Activated T-cell treated with anti-CD3 and anti-CD28 coated beads for 48 hours (primary cell): ENCODE results near the gene NHS.

ENCODE experiments used
- DNase-seq: peaks from one replicate; pipeline ENCODE4 v3.0.0-alpha.2; 2020; ENCODE audit warnings: low read depth

The NHS gene

DNA sequence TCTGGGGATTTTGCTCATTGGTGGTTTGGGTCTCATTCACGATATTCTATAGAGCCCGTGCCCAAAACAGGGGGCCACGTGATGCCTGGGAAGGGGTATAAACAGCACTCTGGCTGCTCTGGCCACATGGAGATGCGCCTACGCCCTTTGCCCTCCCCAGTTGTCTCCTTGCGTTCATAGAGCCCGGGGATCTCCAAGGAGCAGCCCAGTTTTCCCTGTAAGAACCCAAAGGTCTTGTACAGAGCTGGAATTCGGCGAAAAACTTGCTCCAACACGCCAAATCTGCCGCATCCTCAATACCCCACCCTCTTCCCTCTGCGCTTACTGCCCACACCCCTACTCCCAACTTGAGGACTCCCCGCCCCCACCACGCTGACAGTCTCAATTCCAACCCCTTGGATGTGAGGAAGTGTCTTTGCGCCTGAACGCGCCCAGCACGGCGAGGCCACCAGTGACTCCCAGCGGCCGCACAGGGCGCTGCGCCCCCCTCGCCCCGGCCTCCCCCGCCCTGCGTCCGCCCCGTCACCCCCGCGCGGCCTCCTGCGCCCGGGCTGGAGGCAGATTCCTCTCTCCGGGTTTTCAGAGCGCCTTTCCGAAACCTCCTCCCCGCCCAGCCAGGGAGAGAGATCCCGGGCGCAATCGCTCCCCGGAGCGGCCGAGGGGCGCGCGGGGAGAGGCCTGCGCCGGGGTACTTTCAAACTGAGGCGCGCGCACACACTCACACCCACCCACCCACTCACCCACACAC lies at the start of gene NHS:
Gene NHS (plus strand): TSS at position 582 of the 748 bp plus-strand sequence. CDS start 558 bp downstream, outside the sequence.
- no peak for DNase-seq

DNA sequence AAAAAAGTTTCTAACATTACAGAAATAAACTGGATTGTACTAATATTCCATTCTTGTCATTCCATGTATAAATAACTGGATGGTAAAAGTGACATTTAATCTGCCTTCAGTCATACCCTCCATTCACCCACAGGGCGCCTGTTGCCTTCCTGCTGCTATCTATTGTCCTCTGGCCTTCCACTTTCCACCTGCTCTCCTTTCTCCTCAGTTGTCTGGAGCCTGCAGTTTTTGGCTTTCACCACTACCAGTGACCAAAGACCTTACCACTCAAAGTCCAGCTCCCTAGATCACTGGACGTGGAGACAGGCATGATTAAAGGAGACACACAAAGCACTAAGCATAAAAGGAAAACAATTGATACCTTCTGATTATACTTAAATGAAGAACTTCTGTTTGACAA lies 46.2 kb upstream of the NHS start:
- DNase-seq, result no peak

DNA sequence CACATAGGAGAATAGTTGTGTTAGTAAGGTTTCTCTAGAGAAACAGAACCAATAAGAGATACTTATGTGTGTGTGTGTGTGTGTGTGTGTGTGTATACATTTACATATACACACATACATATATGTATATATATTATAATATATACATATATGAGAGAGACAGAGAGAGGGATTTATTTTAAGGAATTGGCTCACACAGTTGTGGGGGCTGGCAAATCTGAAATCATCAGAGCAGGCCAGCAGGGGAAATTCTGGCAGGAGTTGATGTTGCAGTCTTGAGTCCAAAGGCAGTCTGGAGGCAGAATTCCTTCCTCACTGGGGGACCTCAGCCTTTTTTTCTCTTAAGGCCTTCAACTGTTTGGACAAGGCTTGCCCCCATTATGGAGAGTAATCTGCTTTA lies 38.6 kb upstream of the NHS start:
- DNase-seq, result no peak

DNA sequence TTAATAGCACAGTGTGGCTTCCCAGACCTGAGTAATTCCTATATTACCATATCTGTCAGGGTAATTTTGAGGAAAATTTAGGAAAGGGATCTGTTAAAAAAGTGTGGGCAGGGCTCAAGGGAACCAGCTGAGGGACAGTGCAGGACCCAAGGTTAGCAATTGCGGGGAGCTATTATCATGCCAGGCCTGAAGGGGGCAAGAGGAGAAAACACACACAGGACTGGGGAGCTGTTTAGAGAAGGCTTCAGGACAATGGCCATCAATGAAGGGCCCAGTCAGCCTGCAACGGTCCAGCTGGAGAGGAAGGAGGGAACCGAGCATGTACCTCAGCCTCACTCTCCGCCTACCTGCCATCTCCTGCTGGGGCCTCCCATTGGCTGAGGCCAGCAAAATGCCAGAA lies 19.0 kb upstream of the NHS start:
- no peak for DNase-seq

DNA sequence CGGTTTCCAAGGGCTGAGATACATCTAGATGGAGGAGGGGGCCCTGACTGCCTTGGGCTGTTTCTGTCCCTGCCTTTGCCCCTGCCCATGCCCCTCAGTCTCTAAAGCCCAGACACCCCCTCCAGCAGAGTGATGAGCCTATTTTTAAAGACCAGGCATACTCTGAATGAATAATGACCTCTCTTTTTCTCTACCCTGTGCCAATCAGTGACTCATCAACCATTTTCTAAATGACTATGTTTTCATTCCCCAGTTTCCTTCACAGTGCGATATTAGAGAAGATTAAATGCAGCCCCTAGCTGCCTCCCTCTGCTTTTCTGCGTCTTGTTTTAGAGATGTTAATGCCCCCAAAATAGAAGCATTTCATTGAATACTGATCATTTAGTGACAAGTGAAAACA lies 15.5 kb upstream of the NHS start:
- DNase-seq, result no peak

DNA sequence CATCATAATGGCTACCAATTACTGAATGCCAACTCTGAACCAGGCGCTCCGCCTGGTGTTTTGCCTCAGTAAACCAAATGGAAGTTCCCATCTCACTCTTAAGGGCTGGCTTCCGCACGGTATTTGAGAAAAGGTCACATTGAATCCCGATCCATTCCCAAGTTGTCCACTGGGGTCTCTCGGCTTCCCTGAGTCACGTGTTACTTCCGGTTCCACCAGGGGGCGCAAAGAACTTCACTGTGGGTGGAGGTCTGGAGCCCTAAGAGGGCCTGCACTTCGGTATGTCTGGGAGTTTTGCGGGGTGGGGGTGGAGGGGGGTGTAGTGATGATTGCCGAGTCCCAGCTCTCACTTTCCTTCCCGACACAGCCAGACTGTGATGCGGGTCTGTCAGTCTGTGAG lies 13.4 kb upstream of the NHS start:
- no peak for DNase-seq

DNA sequence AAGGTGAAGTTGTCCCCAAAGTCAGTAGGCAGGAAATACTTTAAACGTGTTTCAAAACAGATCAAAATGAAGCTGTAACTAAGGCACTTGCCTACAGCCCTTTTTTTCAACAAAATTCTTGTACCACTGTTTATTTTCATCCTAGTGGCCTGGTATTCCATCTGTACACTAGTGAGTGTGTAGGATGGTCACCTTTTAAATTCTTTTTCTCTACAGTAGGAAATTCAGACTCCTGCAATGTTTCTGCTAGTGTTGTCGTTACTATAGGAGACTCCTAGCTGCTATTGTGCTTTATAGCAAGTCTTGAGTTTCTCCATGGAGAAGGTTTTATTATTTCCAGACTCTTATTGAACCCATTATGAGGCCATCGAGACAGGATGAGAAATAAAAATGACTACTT lies 7.0 kb upstream of the NHS start:
- no peak for DNase-seq

DNA sequence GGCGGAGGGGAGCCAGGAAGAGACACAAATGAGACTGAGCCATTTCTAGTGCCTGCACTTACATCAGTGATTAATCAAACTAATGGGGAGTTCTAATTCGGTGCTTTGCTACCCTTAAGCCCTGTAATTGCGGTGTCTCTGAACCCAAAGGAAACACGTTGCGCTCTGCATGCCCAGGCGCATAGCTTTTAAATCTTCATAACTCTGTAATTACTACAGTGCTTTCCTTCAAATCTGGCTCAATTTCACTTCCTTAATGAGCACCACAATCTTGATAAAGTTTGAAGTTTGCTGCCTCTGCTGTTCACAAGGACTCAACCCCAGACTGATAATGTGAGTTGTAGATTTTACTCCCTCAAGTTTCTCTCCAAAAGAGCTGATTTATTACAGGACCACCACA lies 5.7 kb upstream of the NHS start:
- no peak for DNase-seq

DNA sequence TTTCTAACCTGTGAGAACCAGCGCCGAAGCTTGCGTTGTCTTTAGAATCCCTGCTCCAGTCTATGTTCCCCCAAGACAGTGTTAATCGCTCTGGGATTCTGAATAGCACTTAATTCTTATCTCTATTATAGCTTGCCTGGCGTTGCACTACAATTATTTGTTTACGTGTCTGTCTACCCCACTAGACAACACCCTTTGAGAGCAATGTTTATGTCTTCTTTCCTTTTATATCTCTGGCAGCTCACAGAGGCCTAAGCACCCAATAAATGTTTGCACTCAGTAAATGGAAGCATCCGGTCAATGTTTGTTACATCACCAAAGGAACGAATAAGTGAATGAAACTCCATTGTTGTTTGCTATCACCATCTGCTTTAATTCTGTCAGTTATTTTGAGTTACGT lies 4.8 kb upstream of the NHS start:
- no peak for DNase-seq

DNA sequence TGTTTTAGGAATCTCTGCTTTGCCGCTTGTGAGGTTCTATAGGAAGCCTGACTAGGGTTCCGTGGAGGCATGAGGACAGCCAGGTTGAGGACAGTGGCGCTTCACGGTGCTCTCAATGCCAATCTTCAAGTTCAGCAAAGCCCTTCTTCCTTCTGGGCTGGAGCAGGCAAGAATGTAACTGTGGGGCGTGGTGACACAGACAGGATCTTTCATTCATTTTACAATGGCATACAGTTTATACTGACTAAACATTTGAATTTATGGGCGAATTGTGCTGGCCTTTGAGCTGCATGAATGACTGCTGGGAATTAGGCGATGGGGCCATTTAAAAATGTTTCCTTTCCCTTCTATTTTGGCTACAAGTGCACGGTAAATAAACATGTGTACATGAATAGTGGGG lies 2.9 kb upstream of the NHS start:
- no peak for DNase-seq

DNA sequence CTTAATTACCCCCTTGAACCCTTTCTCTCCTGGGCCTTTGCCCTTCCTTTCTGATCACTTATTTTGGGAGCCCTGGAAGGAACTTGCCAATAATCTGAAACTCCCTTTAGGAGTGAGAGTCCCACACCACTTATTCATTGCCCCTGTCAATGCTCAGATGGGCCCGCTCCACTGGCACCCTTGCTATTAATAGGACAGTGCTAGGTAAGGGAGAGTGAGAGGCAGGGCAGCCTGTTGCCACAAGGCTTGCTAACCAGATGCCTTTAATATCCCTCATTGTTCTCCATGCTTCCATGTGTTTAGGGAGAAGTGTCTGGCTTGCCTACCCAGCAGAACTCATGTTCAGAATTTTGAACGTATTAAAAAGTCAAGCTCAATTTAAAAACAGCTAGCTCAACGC lies 1.7 kb upstream of the NHS start:
- no peak for DNase-seq

DNA sequence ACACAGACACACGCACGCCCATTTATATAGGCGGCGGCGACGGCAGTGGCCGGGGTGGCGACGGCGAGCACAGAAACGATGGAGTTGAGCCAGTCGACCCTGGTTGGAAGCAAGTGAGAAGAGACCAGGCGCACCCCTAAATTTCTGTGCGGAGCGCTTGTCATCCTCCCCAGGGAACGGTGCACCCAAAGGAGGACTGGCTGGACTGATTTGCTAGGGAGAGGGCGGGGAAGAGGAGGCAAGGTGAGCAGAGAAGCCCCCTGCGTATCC lies 302 bp downstream of the NHS start:
- DNase-seq, result no peak

DNA sequence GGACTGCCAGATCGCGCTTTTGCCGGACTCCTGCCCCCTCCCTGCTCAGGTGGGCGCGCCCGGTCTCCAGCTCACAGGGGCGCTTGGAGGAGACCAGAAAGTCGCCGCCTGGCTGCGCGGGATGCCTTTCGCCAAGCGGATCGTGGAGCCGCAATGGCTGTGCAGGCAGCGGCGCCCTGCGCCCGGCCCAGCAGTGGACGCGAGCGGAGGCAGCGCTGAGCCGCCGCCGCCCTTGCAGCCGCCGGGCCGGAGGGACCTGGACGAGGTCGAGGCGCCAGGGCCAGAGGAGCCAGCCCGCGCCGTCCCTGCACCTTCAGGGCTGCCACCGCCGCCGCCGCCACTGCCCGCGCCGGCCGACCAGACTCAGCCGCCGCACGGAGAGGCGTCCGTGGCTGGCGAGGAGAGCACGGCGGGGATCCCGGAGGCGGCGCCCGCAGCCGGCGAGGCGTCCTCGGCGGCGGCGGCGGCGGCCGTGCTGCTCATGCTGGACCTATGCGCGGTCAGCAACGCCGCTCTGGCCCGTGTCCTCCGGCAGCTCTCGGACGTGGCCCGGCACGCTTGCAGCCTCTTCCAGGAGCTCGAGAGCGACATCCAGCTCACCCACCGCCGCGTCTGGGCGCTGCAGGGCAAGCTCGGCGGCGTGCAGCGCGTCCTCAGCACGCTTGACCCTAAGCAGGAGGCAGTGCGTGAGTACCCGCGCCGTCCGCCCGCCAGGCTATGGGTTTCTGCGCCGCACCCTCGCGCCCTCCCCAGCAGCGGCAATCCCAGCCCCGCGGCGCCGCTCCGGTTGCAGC lies 834 bp downstream of the NHS start:
- no peak for DNase-seq

DNA sequence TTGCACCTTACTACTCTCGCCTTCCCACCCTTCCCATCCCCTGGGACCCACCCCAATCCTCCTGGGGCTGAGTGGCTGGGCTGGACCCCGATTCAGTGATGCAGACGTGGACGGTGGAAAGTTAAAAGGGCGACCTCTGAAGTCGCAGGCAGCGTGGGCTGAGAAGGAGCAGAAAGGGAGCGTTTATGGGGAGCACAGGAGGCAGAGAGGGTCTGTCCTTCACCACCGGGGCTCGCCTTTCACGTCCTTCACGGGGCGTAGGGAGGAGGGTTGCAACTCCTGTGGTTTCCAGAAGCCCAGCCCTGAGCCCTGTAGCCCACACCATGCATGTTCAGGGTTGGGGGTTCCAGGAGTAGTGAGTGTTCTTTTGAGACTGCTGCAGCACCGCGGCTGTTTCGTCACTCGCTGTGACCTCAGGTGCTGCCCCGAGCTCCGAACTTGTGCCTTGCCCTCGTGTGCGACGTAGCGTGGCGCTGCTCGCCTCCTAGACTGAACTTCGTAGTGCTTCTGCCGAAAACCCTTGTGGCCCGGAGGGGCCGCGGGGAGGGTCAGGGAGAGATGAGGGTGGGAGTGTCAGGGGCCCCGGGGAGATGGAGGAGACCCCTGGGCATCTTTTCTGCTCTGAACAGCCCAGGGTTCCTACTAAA lies 1.6 kb downstream of the NHS start:
- DNase-seq, result no peak

DNA sequence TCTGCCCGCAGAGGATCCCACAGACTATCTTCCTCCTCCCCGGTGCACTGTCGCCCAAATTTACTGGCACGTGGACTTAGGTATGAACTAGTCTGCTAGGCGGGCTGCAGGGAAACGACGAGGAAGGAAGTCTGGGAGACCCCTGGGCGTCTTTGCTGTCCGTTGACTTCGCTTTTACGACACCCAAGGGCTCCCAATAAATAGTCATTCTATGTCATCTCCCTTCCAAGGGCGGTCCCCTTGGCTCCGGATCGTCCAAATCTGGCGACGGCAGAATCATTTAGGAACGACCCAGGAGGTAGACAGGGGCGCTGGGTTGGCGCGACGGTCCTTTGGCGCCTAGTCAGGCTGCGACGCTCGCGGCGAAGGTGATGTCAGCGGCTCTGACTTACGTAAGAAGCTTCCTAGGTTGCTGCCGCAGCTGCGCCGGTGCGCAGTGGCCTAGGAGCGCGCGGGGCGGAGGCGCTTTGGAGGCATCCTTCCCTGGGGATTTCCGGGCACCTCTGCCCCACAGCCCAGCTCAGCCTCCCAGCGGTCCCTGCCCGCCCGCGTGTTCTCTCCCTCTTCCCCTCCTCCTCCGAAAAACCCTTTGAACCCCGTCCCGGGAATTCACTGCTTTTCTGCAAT lies 2.2 kb downstream of the NHS start:
- DNase-seq, result no peak

DNA sequence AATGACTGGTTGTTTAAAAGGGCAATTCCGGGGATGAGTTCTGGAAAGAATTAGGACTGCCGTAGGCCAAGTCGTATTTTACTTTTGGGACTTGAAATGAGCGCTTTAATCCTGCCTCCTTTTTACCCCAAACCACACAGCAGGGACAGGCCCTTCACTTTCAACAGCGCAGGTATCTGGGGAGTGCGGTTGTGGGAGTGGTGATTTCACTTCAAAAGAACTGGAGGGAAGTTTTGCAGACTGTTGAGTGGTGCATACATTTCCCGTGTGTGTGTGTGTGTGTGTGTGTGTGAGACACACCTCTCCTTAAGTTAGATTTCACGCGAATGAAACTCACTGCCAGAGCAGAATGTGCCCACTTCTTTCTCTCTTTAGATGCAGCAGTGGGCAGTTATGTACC lies 2.8 kb downstream of the NHS start:
- no peak for DNase-seq

DNA sequence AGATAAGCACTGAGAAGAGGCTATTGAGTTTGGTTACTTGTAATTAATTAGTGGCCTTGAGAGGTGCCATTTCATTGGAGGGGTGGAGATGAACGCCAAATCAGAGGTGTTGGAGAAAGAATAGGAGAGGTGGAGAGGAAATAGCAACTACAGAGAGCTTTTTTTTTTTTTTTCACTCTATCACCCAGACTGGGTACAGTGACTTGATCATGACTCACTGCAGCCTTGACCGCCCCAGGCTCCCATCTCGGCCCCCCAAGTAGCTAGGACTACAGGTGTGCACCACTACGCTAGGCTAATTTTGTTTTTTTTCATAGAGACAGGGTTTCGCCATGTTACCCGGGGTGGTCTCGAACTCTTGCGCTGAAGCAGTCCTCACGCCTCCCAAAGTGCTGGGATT lies 5.2 kb downstream of the NHS start:
- no peak for DNase-seq

DNA sequence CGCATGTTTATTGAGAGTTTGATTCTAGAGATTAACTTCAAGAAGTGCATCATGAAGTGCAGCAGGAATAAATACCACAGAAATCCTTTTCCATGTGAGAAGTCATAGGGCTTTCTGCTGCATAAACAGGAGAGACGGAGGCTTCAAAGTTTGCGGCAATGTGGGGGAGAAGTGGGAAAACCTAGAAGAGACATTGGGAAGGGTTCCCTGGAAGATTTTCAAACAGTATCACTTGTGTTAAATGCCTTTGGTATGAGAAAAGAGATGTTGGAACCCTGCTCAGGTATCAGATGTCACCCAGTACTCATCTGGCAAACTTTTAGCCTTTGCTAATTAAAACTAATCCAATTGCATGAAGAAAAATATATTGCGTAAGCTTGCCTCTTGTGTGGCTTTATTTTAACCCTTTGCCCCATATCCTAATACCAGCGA lies 15.4 kb downstream of the NHS start:
- DNase-seq, result no peak

DNA sequence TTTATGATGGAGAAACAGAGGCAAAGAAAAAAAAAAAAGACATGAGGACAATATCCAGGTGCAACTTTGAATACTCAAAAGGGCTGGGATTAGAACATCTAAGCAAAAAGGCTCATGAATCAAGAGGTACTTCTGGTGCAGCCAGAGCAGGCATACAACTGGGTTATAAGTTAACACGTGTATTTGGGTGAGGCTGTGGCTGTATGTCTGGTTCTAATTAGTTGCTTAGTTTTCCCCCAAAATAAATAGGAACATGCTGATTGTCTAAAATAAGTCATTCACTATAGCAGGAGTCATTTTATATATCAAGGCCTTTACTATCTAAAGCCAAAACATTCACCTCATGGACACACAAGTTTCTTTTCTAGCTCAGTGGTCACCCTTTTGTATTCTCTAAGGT lies 20.2 kb downstream of the NHS start:
- no peak for DNase-seq

DNA sequence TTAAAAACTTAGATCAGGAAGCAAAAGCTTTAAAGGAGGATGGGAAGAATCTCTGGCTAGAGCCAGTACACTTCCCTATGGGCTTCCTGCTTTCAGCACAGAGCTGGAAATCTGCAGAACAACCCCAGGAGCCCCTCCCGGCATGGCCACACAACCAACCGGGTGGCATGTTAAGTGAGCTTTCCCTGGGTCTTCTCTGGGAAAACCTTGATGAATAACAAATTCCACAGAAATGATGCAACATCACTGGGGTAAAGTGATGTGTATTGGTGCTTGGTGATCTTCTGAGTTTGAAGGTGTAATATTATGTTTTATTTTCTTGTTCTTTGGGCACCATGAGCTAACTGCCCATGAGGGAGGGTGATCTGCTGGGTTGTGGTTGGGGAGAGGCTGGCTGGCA lies 22.1 kb downstream of the NHS start:
- no peak for DNase-seq

DNA sequence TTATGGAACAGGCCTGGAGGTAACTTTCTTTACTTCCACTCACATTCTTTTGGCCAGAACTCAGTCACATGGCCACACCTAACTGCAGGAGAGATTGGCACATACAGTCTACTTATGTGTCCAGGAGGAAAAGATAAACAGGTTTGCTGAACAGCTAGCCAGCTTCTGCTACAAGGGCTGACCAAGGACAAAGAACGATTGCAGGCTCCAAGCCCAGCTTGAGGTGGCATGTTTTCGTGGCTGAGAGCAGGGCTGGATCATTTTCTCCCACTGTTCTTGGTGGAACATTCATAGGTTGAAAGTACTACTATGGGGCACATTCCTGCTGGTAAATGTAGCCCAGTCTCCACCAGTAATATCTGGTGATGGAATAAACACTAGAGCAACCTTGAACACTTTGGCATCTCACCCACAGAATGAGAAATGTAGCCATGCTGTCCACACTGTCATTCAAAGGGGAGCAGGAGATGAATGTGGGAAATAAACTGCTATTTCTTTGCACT lies 28.2 kb downstream of the NHS start:
- no peak for DNase-seq

DNA sequence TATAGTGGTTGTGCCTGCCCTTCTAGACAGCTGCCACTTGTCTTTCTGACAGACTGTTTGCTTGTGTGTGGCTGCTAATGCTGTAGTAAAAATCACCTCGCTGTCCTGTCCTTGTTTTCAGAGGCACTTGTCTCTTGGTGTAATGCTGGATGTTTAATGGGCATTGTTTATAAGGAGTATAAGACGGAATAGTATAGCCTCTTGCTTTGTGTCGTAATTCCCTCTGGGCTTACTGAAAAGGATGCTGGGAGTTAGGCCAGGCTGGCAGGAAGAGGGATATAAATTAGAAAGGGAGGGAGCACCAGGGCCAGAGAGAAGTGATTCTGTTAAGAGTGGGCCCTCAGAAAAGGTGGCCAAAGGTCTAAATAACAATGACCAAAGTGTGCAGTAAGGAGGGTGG lies 29.0 kb downstream of the NHS start:
- DNase-seq, result no peak
